Prostate gland (tissue), 2 donors: ENCODE data around the gene TMEM185B. TPM values are rescaled to one million over a fixed set of nuclear protein-coding genes. Genes with fewer than 3 reads are reported as not detected.
A peak's percentile ranks its signal among the peaks of the same experiment; 100 is the strongest.

Experiments
- DNase-seq: peaks from one replicate; pipeline ENCODE4 v3.0.0-alpha.2; 2019; ENCODE audit warnings: low spot score
- H3K27ac ChIP-seq, 2 donors: fragments of 200-600 bp; sonication (generic); 2 replicates each; pipeline ENCODE4 v1.5.1; 2017 to 2019
- H3K27me3 ChIP-seq: fragments of 200-600 bp; sonication (generic); replicated peaks from 2 replicates; pipeline ENCODE4 v1.5.1; 2019; ENCODE audit not compliant: insufficient read depth
- H3K36me3 ChIP-seq, 2 donors: fragments of 200-600 bp; sonication (generic); 1 replicate in 1 of 2; 2 replicates in 1 of 2; pipeline versions ENCODE4 v1.5.1 to v1.8.1; 2017 to 2019
- H3K4me1 ChIP-seq: fragments of 200-600 bp; sonication (generic); replicated peaks from 2 replicates; pipeline ENCODE4 v1.5.1; 2019
- H3K4me3 ChIP-seq, 2 donors: fragments of 200-600 bp; sonication (generic); 2 replicates each; pipeline ENCODE4 v1.5.1; 2017 to 2019
- H3K9me3 ChIP-seq: fragments of 200-600 bp; sonication (generic); 2 replicates; pipeline ENCODE4 v1.5.1; 2017
- CTCF ChIP-seq, 4 experiments: fragments of 200-600 bp in 2 of 4; fragments of 450-650 bp in 2 of 4; sonication (generic) in 2 of 4; IDR thresholded peaks; 1 replicate in 3 of 4; 2 replicates in 1 of 4; pipeline ENCODE4 v1.5.1; 2016 to 2019; ENCODE audit warnings: antibody characterized with exemption in 4 of 4, mild to moderate bottlenecking in 2 of 4, moderate library complexity in 2 of 4
- POLR2A ChIP-seq: fragments of 450-650 bp; IDR thresholded peaks from one replicate; pipeline ENCODE4 v1.6.1; 2016; ENCODE audit warnings: antibody characterized with exemption, mild to moderate bottlenecking
- POLR2AphosphoS5 ChIP-seq: sonication (generic); formaldehyde crosslinking; IDR thresholded peaks from one replicate; pipeline ENCODE4 v1.6.1; 2017; ENCODE audit warnings: antibody characterized with exemption
- WGBS: methylation state at CpG from one replicate; pipeline ENCODE4 v1.1.5; 2018; 5-methylcytosine and 5-hydroxymethylcytosine counted together
- intact Hi-C: fragments of 100-400 bp; cut with DNase I; formaldehyde crosslinking; loops from one replicate; pipeline ENCODE4 v1.14.2; 2022
- total RNA-seq, 2 donors: library from RNA; depleted of rRNA; stranded (reverse); fragments of >200 nt; gene quantifications; one replicate each; pipeline ENCODE4 v1.1.0, GENCODE V29; 2016

The TMEM185B gene
- total RNA-seq: 10 to 100 TPM; 53.7 to 72.3 TPM

- Histone ChIP-seq H3K9me3 (no peaks in the 10 kb centered on the region), H3K36me3 (no peaks in the 10 kb centered on the region), H3K4me3 (peak within 1 kb of the TSS; percentile 67 to 70), H3K27me3 (no peaks in the 10 kb centered on the region), H3K4me1 (peaks cover 5% of the 10 kb centered on the region), H3K27ac (peak within 1 kb of the TSS; percentile 92 to 93)
- DNase-seq: peak; percentile 89
- intact Hi-C loops: loop anchor here (2.0 kb wide), 1 partner anchor 30 kb away; the partner anchor contains the start of gene RALB
- WGBS: 1% methylated on average over 82 of the region's 108 CpGs
- peak; percentile 26 for TF ChIP-seq POLR2AphosphoS5
- peak; percentile 29 for TF ChIP-seq POLR2A
- peak in 2 of 4 experiments; percentile 57 to 60 for TF ChIP-seq CTCF (IDR thresholded peaks at IDR 0.05)
Observed at GRCh38 chr2:120223034-120223912, at the start of gene TMEM185B. TSS of gene TMEM185B (minus strand) at chr2:120223400. CDS start at chr2:120222976, 424 bp downstream.

- DNase-seq: no peak
- Histone ChIP-seq H3K4me3 (no peak overlapping the region), H3K27me3 (no peaks in the 10 kb centered on the region), H3K27ac (no peak overlapping the region), H3K9me3 (no peaks in the 10 kb centered on the region), H3K36me3 (no peaks in the 10 kb centered on the region), H3K4me1 (no peaks in the 10 kb centered on the region)
- intact Hi-C loops: no loop called here
- TF ChIP-seq POLR2AphosphoS5 (no peak), CTCF (IDR thresholded peaks at IDR 0.05) (no peak), POLR2A (no peak)
- 100% methylated on average over 1 of the region's 1 CpG for WGBS
Observed at GRCh38 chr2:120271711-120272379, 48.6 kb upstream of the TMEM185B start.

GRCh38 chr2:120269816-120270215 is 46.6 kb upstream of the TMEM185B start:
- Histone ChIP-seq H3K27ac (no peak overlapping the region), H3K9me3 (no peaks in the 10 kb centered on the region), H3K4me3 (no peak overlapping the region), H3K36me3 (no peaks in the 10 kb centered on the region), H3K4me1 (no peaks in the 10 kb centered on the region), H3K27me3 (no peaks in the 10 kb centered on the region)
- TF ChIP-seq POLR2A: no peak
- no peak for TF ChIP-seq CTCF (IDR thresholded peaks at IDR 0.05)
- no peak for TF ChIP-seq POLR2AphosphoS5
- no peak for DNase-seq
- intact Hi-C loops: no loop called here
- WGBS: 74% methylated on average over 1 of the region's 1 CpG

- Histone ChIP-seq H3K4me3 (no peak overlapping the region), H3K27me3 (no peaks in the 10 kb centered on the region), H3K4me1 (no peaks in the 10 kb centered on the region), H3K9me3 (no peaks in the 10 kb centered on the region), H3K36me3 (no peaks in the 10 kb centered on the region), H3K27ac (no peak overlapping the region)
- TF ChIP-seq POLR2AphosphoS5 (no peak), CTCF (IDR thresholded peaks at IDR 0.05) (no peak)
- no peak for DNase-seq
- WGBS: 92% methylated on average over 11 of the region's 11 CpGs
- intact Hi-C loops: no loop called here
Observed at GRCh38 chr2:120269076-120269744, 46.0 kb upstream of the TMEM185B start.
